Brain microvascular endothelial cell (primary cell): ENCODE results near the gene PDE4D.

ENCODE experiments used
- DNase-seq: peaks from one replicate; pipeline ENCODE4 v3.0.0-alpha.2; 2020
- H3K27ac ChIP-seq: fragments of 250-450 bp; sonication (Bioruptor Pico); 2 replicates; pipeline ENCODE4 v1.5.1; 2020; ENCODE audit warnings: mild to moderate bottlenecking, moderate library complexity
- H3K27me3 ChIP-seq: fragments of 250-450 bp; sonication (Bioruptor Pico); replicated peaks from 2 replicates; pipeline ENCODE4 v1.5.1; 2020; ENCODE audit warnings: mild to moderate bottlenecking
- H3K36me3 ChIP-seq: fragments of 250-450 bp; sonication (Bioruptor Pico); replicated peaks from 2 replicates; pipeline ENCODE4 v1.5.1; 2020; ENCODE audit warnings: mild to moderate bottlenecking
- H3K4me3 ChIP-seq: 2 replicates; pipeline ENCODE4 v1.5.1; 2011; ENCODE audit warnings: low read depth, mild to moderate bottlenecking, control low read depth, low read length, moderate library complexity
- CTCF ChIP-seq: IDR thresholded peaks from 2 replicates; pipeline ENCODE4 v1.5.1; 2011; ENCODE audit warnings: low read depth, mild to moderate bottlenecking, moderate library complexity, low read length, control low read depth, inconsistent platforms; ENCODE audit errors: missing control alignments
- in situ Hi-C: cut with HindIII; loops from 2 replicates; pipeline ENCODE4 v1.10.0; 2017; ENCODE audit warnings: low sequenced_read_pairs, low pct_ligation_motif_present

Gene PDE4D

GRCh38 chr5:59299006-59299405 is 594.5 kb downstream of the PDE4D start:
- TF ChIP-seq CTCF = no peak
- Histone ChIP-seq H3K27me3 (no peaks in the 10 kb centered on the region), H3K36me3 (no peaks in the 10 kb centered on the region), H3K27ac (no peak overlapping the region), H3K4me3 (no peak overlapping the region)
- in situ Hi-C loops = no loop called here
- no peak for DNase-seq

GRCh38 chr5:59296317-59297264 is 596.9 kb downstream of the PDE4D start:
- TF ChIP-seq CTCF = no peak
- Histone ChIP-seq H3K36me3 (no peaks in the 10 kb centered on the region), H3K27ac (peak overlapping the region; percentile 76), H3K27me3 (no peaks in the 10 kb centered on the region), H3K4me3 (peak overlapping the region; percentile 41)
- no peak for DNase-seq
- in situ Hi-C loops = no loop called here

- H3K27me3 ChIP-seq = no peaks in the 10 kb centered on the region
- no peak overlapping the region for H3K4me3 ChIP-seq
- in situ Hi-C loops = no loop called here
- no peak for DNase-seq
- TF ChIP-seq CTCF = no peak
- no peaks in the 10 kb centered on the region for H3K36me3 ChIP-seq
- H3K27ac ChIP-seq = no peak overlapping the region
Measured at GRCh38 chr5:59293700-59294099, 599.8 kb downstream of the PDE4D start.

DNA sequence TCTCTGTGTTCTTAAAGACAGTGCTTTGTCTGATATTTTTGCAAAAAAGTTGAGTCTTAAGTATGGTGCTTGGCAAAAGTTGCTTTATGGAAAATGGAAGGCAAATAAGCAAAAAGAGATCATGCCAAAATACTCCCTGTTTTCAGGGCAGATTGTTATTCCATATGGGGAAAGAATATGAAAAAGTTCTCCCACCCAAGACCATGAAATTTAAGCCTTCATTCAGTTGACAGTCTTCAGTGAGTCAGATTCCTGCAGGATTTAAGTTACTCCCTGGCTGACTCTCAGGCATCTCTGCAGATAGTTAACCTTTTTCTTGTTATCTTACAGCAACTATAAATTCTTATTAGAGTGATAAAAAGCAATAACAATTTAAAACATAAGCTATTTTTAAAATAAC is 601.6 kb downstream of the PDE4D start:
- DNase-seq = no peak
- no peaks in the 10 kb centered on the region for H3K27me3 ChIP-seq
- in situ Hi-C loops = no loop called here
- no peak overlapping the region for H3K4me3 ChIP-seq
- TF ChIP-seq CTCF = no peak
- no peaks in the 10 kb centered on the region for H3K36me3 ChIP-seq
- H3K27ac ChIP-seq = no peak overlapping the region

DNA sequence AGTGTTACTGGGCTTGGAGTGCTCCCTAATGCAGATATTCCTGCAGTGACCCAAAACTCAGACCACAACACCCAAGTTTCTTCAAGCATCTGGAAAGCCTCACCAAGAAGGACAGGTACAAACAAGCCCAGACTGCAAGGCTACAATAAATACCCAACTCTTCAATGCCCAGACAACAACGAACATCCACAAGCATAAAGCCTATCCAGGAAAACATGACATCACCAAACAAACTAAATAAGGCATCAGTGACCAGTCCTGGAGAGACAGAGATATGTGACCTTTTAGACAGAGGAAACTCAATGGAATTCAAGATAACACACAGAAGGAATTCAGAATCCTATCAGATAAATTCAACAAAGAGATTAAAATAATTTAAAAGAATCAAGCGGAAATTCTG is 605.6 kb downstream of the PDE4D start:
- in situ Hi-C loops = no loop called here
- DNase-seq = no peak
- Histone ChIP-seq H3K4me3 (no peak overlapping the region), H3K27me3 (no peaks in the 10 kb centered on the region), H3K27ac (no peak overlapping the region), H3K36me3 (no peaks in the 10 kb centered on the region)
- TF ChIP-seq CTCF = no peak

DNA sequence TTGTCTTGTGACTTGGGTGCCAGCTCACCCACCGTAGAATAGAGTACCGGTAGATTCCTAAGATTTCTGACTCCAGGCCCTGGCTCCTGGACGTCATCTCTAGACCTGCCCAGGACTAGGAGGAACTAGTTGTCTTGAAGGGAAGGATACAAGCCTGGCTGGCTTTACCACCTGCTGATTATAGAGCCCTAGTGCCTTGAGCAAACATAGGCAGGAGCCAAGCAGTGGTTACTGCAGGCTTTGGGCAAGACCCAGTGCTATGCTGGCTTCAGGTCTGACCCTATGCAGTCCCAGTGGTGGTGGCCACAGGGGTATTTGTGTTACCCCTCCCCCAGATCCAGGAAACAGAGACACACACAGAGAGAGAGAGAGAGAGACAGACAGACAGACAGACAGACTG is 606.2 kb downstream of the PDE4D start:
- no peak for DNase-seq
- Histone ChIP-seq H3K27ac (no peak overlapping the region), H3K27me3 (no peaks in the 10 kb centered on the region), H3K4me3 (no peak overlapping the region), H3K36me3 (no peaks in the 10 kb centered on the region)
- in situ Hi-C loops = no loop called here
- no peak for TF ChIP-seq CTCF
